HEK293 (cell line): ENCODE results near the gene PDE9A.

ENCODE experiments used
- ATF2 ChIP-seq: fragments of 450-650 bp; formaldehyde crosslinking; IDR thresholded peaks from 2 replicates; pipeline ENCODE4 v1.5.1; 2016; ENCODE audit warnings: missing biosample characterization, missing genetic modification characterization, low read depth
- CTCF ChIP-seq: fragments of 450-650 bp; formaldehyde crosslinking; IDR thresholded peaks from 2 replicates; pipeline ENCODE4 v1.5.1; 2016; ENCODE audit warnings: missing biosample characterization, missing genetic modification characterization
- HOXA7 ChIP-seq: sonication (generic); formaldehyde crosslinking; IDR thresholded peaks from 2 replicates; pipeline ENCODE4 v1.8.1; 2022; ENCODE audit warnings: missing genetic modification reagents, borderline replicate concordance
- PRDM4 ChIP-seq: fragments of 450-650 bp; formaldehyde crosslinking; IDR thresholded peaks from 2 replicates; pipeline ENCODE4 v1.5.1; 2017; ENCODE audit warnings: missing biosample characterization, missing genetic modification characterization
- SETDB1 ChIP-seq: IDR thresholded peaks from one replicate; pipeline ENCODE4 v1.6.1; 2017; ENCODE audit warnings: mild to moderate bottlenecking, low read length, moderate library complexity, mixed read lengths; ENCODE audit not compliant: insufficient read length
- TCF7L2 ChIP-seq: IDR thresholded peaks from 2 replicates; pipeline ENCODE4 v1.6.1; 2011; ENCODE audit warnings: low read depth, mild to moderate bottlenecking, inconsistent platforms, low read length, moderate library complexity, borderline replicate concordance
- TRIM28 ChIP-seq: IDR thresholded peaks from 2 replicates; pipeline ENCODE4 v1.6.1; 2011; ENCODE audit warnings: low read length, control low read depth, borderline replicate concordance
- ZNF140 ChIP-seq: fragments of 450-650 bp; formaldehyde crosslinking; IDR thresholded peaks from 2 replicates; pipeline ENCODE4 v1.5.1; 2016; ENCODE audit warnings: missing biosample characterization, missing genetic modification characterization
- ZNF302 ChIP-seq: fragments of 450-650 bp; formaldehyde crosslinking; IDR thresholded peaks from 2 replicates; pipeline ENCODE4 v1.5.1; 2016; ENCODE audit warnings: missing biosample characterization, missing genetic modification characterization, low read depth

- no peak for TF ChIP-seq HOXA7 (CRISPR knock-in tag)
- TF ChIP-seq SETDB1, result no peak
- no peak for TF ChIP-seq ZNF302
- no peak for TF ChIP-seq TRIM28
- TF ChIP-seq ZNF140 (tag by site-specific recombination), result no peak
- TF ChIP-seq PRDM4 (tag by site-specific recombination), result no peak
- TF ChIP-seq ATF2 (tag by site-specific recombination), result no peak
- no peak for TF ChIP-seq CTCF (tag by site-specific recombination)
- no peak for TF ChIP-seq TCF7L2
Observed at GRCh38 chr21:42733874-42734273, 80.5 kb downstream of the PDE9A start.
